HepG2 (cell line): ENCODE results near the gene ADPRM. TPM values are rescaled to one million over a fixed set of nuclear protein-coding genes. Genes with fewer than 3 reads are reported as not detected.

Experiments used
- FOXK1 ChIP-seq: sonication (generic); formaldehyde crosslinking; IDR thresholded peaks from 2 replicates; pipeline ENCODE4 v1.4.0; 2020; ENCODE audit warnings: low read depth, missing genetic modification reagents, borderline replicate concordance
- HNF1B ChIP-seq: sonication (generic); formaldehyde crosslinking; IDR thresholded peaks from 2 replicates; pipeline ENCODE4 v1.5.1; 2020; ENCODE audit warnings: mild to moderate bottlenecking, moderate library complexity, missing genetic modification reagents
- HOMEZ ChIP-seq: IDR thresholded peaks from 2 replicates; pipeline ENCODE4 v1.6.1; 2016; ENCODE audit warnings: low read depth
- HOXD1 ChIP-seq: sonication (generic); formaldehyde crosslinking; IDR thresholded peaks from 2 replicates; pipeline ENCODE4 v1.5.0; 2020; ENCODE audit warnings: missing genetic modification reagents
- KLF11 ChIP-seq: IDR thresholded peaks from 2 replicates; pipeline ENCODE4 v1.6.1; 2016; ENCODE audit warnings: missing compliant biosample characterization
- NFAT5 ChIP-seq: sonication (generic); formaldehyde crosslinking; IDR thresholded peaks from 2 replicates; pipeline ENCODE4 v1.4.0; 2020; ENCODE audit warnings: missing genetic modification reagents
- POLR2AphosphoS5 ChIP-seq: IDR thresholded peaks from 2 replicates; pipeline ENCODE4 v1.6.1; 2012; ENCODE audit warnings: low read depth, low read length
- SNAPC2 ChIP-seq: sonication (generic); formaldehyde crosslinking; IDR thresholded peaks from 2 replicates; pipeline ENCODE4 v1.8.1; 2022; ENCODE audit warnings: mild to moderate bottlenecking, missing genetic modification reagents
- SNAPC4 ChIP-seq: sonication (generic); formaldehyde crosslinking; IDR thresholded peaks from 2 replicates; pipeline ENCODE4 v1.4.0; 2020; ENCODE audit warnings: mild to moderate bottlenecking, missing genetic modification reagents
- SP5 ChIP-seq: IDR thresholded peaks from 2 replicates; pipeline ENCODE4 v1.6.1; 2016; ENCODE audit warnings: low read depth, borderline replicate concordance
- ZNF20 ChIP-seq: sonication (generic); formaldehyde crosslinking; IDR thresholded peaks from 2 replicates; pipeline ENCODE4 v1.4.0; 2020; ENCODE audit warnings: mild to moderate bottlenecking, moderate library complexity, missing genetic modification reagents
- ZNF205 ChIP-seq: IDR thresholded peaks from 2 replicates; pipeline ENCODE4 v1.6.1; 2018; ENCODE audit warnings: missing biosample characterization, missing genetic modification reagents
- ZNF414 ChIP-seq: sonication (generic); formaldehyde crosslinking; IDR thresholded peaks from 2 replicates; pipeline ENCODE4 v1.5.0; 2020; ENCODE audit warnings: missing genetic modification reagents
- polyA plus RNA-seq, 8 experiments: library from polyadenylated mRNA; depleted of rRNA in 3 of 8; stranded (reverse) in 7 of 8; unstranded in 1 of 8; fragments of >200 nt; fragmentation: Illumina TruSeq in 4 of 8; extraction: Trizol in 4 of 8; gene quantifications; 2 replicates each; pipeline versions ENCODE4 v1.2.1 to v1.2.3, GENCODE V29; 2011 to 2016; ENCODE audit warnings: low read depth in 4 of 8, missing spikeins in 1 of 8, mixed read lengths in 1 of 8; ENCODE audit not compliant: insufficient read depth in 1 of 8
- total RNA-seq, 5 experiments: library from RNA; depleted of rRNA; stranded (reverse); fragments of >200 nt; fragmentation: Illumina TruSeq; extraction: Trizol; gene quantifications; 2 replicates each; pipeline ENCODE4 v1.2.3, GENCODE V29; 2016; ENCODE audit warnings: low read depth in 1 of 5

Gene ADPRM
- total and polyA plus RNA-seq, 2 of the 13 experiments (the other 11 are each of a cell fraction or from before 2014, with no cell fraction given) = 5.6 to 10.8 TPM

- TF ChIP-seq HNF1B (CRISPR knock-in tag) = peak; percentile 83; the same call in 1 of the 2 replicates
- peak; percentile 38; the same call in 1 of the 2 replicates for TF ChIP-seq SP5 (CRISPR knock-in tag)
- TF ChIP-seq ZNF205 (CRISPR knock-in tag) = 0 out of 2 replicates have a peak, but pooled peaks have one; percentile 33
- TF ChIP-seq NFAT5 = peak; percentile 36; the same call in 1 of the 2 replicates
- TF ChIP-seq KLF11 = 0 out of 2 replicates have a peak, but pooled peaks have one; percentile 82
- TF ChIP-seq ZNF20 (CRISPR knock-in tag) = no peak
- TF ChIP-seq HOXD1 = peak; percentile 62; the same call in 1 of the 2 replicates
- 0 out of 2 replicates have a peak, but pooled peaks have one; percentile 53 for TF ChIP-seq SNAPC4 (CRISPR knock-in tag)
- TF ChIP-seq ZNF414 (CRISPR knock-in tag) = peak; percentile 32
- peak; percentile 78 for TF ChIP-seq POLR2AphosphoS5
- TF ChIP-seq HOMEZ (CRISPR knock-in tag) = peak; percentile 89
- 0 out of 2 replicates have a peak, but pooled peaks have one; percentile 49 for TF ChIP-seq SNAPC2 (CRISPR knock-in tag)
- TF ChIP-seq FOXK1 (CRISPR knock-in tag) = peak; percentile 75; the same call in 1 of the 2 replicates
These were observed at the start of gene ADPRM, which contains the start of gene SCO1 (continued) for GRCh38 chr17:10697092-10698081.
